RPMI7951 (cell line): Measurements from ENCODE around the gene PCDHB12. TPM values are rescaled to one million over a fixed set of nuclear protein-coding genes. Genes with fewer than 3 reads are reported as not detected.

Experiments
- DNase-seq: peaks from one replicate; pipeline ENCODE4 v3.0.0-alpha.2; 2012; ENCODE audit warnings: low read depth
- total RNA-seq: library from RNA; depleted of rRNA; stranded (reverse); fragments of >200 nt; shearing (Covaris generic); gene quantifications from 2 replicates; pipeline ENCODE4 v1.2.3, GENCODE V29; 2014; rRNA removed

The PCDHB12 gene
- total RNA-seq, 1 experiment from 2014 or later = 0.36 TPM

GRCh38 chr5:141261238-141261546 is 52.7 kb downstream of the PCDHB12 start:
- DNase-seq = no peak

Other genes starting within 250 kb of the PCDHB12 start
- not detected in 2 replicates for gene PCDHAC2, start 242.2 kb upstream of the PCDHB12 start, total RNA-seq
- gene PCDHB1, start 157.3 kb upstream of the PCDHB12 start, total RNA-seq = not detected in 2 replicates
- gene PCDHB2, start 114.1 kb upstream of the PCDHB12 start, total RNA-seq = 0.88 and 0.96 TPM in 2 replicates
- 0.12 and 0.20 TPM in 2 replicates for gene PCDHB3, start 108.2 kb upstream of the PCDHB12 start, total RNA-seq
- under 0.01 and 0.12 TPM in 2 replicates for gene PCDHB4, start 86.9 kb upstream of the PCDHB12 start, total RNA-seq
- gene PCDHB5, start 73.5 kb upstream of the PCDHB12 start, total RNA-seq = 0.59 and 0.60 TPM in 2 replicates
- 0.20 and 0.24 TPM in 2 replicates for gene PCDHB6, start 58.7 kb upstream of the PCDHB12 start, total RNA-seq
- gene PCDHB7, start 36.1 kb upstream of the PCDHB12 start, total RNA-seq = 0.39 and 0.48 TPM in 2 replicates
- gene PCDHB8, start 30.9 kb upstream of the PCDHB12 start, total RNA-seq = 0.10 and 0.12 TPM in 2 replicates
- gene PCDHB16, start 26.3 kb upstream of the PCDHB12 start, total RNA-seq = 2.0 and 2.1 TPM in 2 replicates
- gene PCDHB9, start 21.6 kb upstream of the PCDHB12 start, total RNA-seq = 0.10 and 0.24 TPM in 2 replicates
- 0.60 and 0.78 TPM in 2 replicates for gene PCDHB10, start 16.4 kb upstream of the PCDHB12 start, total RNA-seq
- 0.12 and 0.20 TPM in 2 replicates for gene PCDHB11, start 9.1 kb upstream of the PCDHB12 start, total RNA-seq
- 2.5 and 2.6 TPM in 2 replicates for gene PCDHB13, start 5.2 kb downstream of the PCDHB12 start, total RNA-seq
- gene PCDHB14, start 14.6 kb downstream of the PCDHB12 start, total RNA-seq = 0.72 and 0.88 TPM in 2 replicates
- gene PCDHB15, start 36.7 kb downstream of the PCDHB12 start, total RNA-seq = 1.6 and 2.0 TPM in 2 replicates
- 0.48 TPM in 1 of 2 replicates, not detected in the other for gene SLC25A2, start 95.3 kb downstream of the PCDHB12 start, total RNA-seq
- gene TAF7, start 112.1 kb downstream of the PCDHB12 start, total RNA-seq = 36.0 and 50.9 TPM in 2 replicates
- 3.3 and 3.7 TPM in 2 replicates for gene PCDHGA1, start 121.8 kb downstream of the PCDHB12 start, total RNA-seq
- gene PCDHGA2, start 130.0 kb downstream of the PCDHB12 start, total RNA-seq = 6.8 and 7.0 TPM in 2 replicates
- 0.12 and 0.39 TPM in 2 replicates for gene PCDHGA3, start 135.1 kb downstream of the PCDHB12 start, total RNA-seq
- gene PCDHGB1, start 141.4 kb downstream of the PCDHB12 start, total RNA-seq = 10.6 and 10.9 TPM in 2 replicates
- 3.8 and 4.8 TPM in 2 replicates for gene PCDHGA4, start 146.3 kb downstream of the PCDHB12 start, total RNA-seq
- 4.6 and 6.0 TPM in 2 replicates for gene PCDHGB2, start 151.3 kb downstream of the PCDHB12 start, total RNA-seq
- gene PCDHGA5, start 155.4 kb downstream of the PCDHB12 start, total RNA-seq = 1.5 and 1.8 TPM in 2 replicates
- gene PCDHGB3, start 161.5 kb downstream of the PCDHB12 start, total RNA-seq = 1.1 and 1.6 TPM in 2 replicates
- gene PCDHGA6, start 165.2 kb downstream of the PCDHB12 start, total RNA-seq = 1.3 and 1.8 TPM in 2 replicates
- 4.6 and 5.5 TPM in 2 replicates for gene PCDHGA7, start 174.0 kb downstream of the PCDHB12 start, total RNA-seq
- 12.0 and 12.7 TPM in 2 replicates for gene PCDHGB4, start 179.0 kb downstream of the PCDHB12 start, total RNA-seq
- gene PCDHGA8, start 183.9 kb downstream of the PCDHB12 start, total RNA-seq = 1.6 and 1.9 TPM in 2 replicates
- 18.6 and 19.8 TPM in 2 replicates for gene PCDHGB5, start 189.2 kb downstream of the PCDHB12 start, total RNA-seq
- 0.88 and 1.1 TPM in 2 replicates for gene PCDHGA9, start 194.1 kb downstream of the PCDHB12 start, total RNA-seq
- 0.84 and 0.88 TPM in 2 replicates for gene PCDHGB6, start 199.3 kb downstream of the PCDHB12 start, total RNA-seq
- gene PCDHGA10, start 204.3 kb downstream of the PCDHB12 start, total RNA-seq = 0.78 and 0.84 TPM in 2 replicates
- gene PCDHGB7, start 209.0 kb downstream of the PCDHB12 start, total RNA-seq = 0.29 and 0.48 TPM in 2 replicates
- gene PCDHGA11, start 212.3 kb downstream of the PCDHB12 start, total RNA-seq = 7.0 and 8.1 TPM in 2 replicates
- 19.9 and 23.5 TPM in 2 replicates for gene PCDHGA12, start 221.8 kb downstream of the PCDHB12 start, total RNA-seq